Coronary artery (tissue), 2 donors: ENCODE measurements around the gene PKNOX2.

Source experiments
- DNase-seq: peaks from one replicate; pipeline ENCODE4 v3.0.0-alpha.2; 2017; ENCODE audit warnings: low spot score
- H3K27ac ChIP-seq, 2 donors: fragments of 200-600 bp; sonication (generic); one replicate each; pipeline ENCODE4 v1.5.1; 2016 to 2019
- H3K4me3 ChIP-seq: fragments of 200-600 bp; sonication (generic); 2 replicates; pipeline ENCODE4 v1.5.1; 2016; ENCODE audit warnings: mild to moderate bottlenecking, moderate library complexity
- TF ChIP-seq, protein P1 (sequence below): fragments of 200-600 bp; sonication (generic); IDR thresholded peaks from one replicate; pipeline ENCODE4 v1.5.1; 2019; ENCODE audit warnings: antibody characterized with exemption

Gene PKNOX2

GRCh38 chr11:125141178-125141577, 23.4 kb upstream of the PKNOX2 start:
- H3K27ac ChIP-seq, result no peak overlapping the region
- no peak for DNase-seq
- TF ChIP-seq, protein P1, sequence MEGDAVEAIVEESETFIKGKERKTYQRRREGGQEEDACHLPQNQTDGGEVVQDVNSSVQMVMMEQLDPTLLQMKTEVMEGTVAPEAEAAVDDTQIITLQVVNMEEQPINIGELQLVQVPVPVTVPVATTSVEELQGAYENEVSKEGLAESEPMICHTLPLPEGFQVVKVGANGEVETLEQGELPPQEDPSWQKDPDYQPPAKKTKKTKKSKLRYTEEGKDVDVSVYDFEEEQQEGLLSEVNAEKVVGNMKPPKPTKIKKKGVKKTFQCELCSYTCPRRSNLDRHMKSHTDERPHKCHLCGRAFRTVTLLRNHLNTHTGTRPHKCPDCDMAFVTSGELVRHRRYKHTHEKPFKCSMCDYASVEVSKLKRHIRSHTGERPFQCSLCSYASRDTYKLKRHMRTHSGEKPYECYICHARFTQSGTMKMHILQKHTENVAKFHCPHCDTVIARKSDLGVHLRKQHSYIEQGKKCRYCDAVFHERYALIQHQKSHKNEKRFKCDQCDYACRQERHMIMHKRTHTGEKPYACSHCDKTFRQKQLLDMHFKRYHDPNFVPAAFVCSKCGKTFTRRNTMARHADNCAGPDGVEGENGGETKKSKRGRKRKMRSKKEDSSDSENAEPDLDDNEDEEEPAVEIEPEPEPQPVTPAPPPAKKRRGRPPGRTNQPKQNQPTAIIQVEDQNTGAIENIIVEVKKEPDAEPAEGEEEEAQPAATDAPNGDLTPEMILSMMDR, result no peak
- H3K4me3 ChIP-seq, result no peak overlapping the region

DNA sequence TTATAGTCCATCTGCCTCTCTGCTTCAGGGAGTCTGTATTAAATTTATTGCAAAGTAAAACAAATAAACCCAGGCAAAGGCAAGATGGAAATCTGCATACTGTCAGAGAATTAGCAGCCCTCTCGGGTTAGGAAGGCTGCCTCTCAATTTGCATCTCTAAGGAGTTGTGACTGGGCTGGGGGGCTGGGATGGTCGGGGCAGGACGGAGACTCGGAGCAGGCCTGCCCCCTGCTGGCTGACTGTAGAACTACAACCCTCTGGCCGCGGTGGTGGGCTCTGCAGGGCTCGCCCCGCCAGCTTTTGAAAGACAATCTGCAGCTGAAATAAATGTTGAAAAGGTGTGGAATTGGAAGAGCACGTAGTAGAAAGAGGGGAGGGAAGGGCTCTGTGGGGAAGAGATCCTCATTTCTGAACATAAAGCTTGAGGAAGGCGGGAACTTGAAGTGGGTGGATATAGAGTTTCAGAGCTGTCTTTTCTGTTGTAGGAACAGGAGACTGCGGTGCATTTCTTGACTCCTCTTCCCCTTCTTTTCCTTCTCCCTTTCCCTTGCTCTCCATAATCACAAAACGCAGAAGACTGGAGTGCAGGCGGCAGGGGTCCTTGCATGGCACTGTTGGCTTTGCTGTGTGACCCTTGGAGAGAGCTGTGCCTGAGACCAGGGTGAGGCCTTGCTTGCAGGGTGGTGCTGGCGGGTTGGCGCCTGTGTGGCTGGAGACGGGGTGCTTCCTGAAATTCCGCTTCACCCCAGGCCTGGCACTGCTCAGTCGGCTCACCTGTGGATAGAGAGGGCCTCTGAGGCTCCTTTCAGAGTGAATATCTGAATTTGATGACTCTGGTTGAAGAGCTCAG, 22.6 kb upstream of the PKNOX2 start:
- peak; percentile 29 for DNase-seq
- Histone ChIP-seq H3K27ac (no peak overlapping the region), H3K4me3 (no peak overlapping the region)
- TF ChIP-seq, protein P1, result peak; percentile 77

- TF ChIP-seq, protein P1, result no peak
- H3K27ac ChIP-seq, result no peak overlapping the region
- no peak overlapping the region for H3K4me3 ChIP-seq
- no peak for DNase-seq
Observed at GRCh38 chr11:125146232-125146631, 18.3 kb upstream of the PKNOX2 start.

DNA sequence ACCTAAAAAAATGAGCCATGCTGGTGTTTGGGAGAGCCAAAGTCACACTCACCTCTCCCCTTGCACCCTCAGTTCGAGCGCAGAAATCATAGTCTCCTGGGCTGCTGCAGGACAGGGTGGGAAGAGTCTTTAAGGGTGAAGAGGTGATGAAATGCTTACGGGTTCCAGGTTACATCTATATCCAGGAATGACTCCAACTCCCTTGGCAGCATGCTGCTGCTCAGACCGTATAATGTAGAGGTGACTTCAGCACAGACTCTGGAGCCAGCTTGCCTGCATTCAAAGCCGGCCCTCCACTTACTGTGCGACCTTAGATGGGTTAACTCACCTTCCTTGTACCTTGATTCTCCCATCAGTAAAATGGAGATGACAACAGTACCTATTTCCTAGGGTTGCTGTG, 17.3 kb upstream of the PKNOX2 start:
- no peak overlapping the region for H3K27ac ChIP-seq
- H3K4me3 ChIP-seq, result no peak overlapping the region
- TF ChIP-seq, protein P1, result no peak
- peak; percentile 31 for DNase-seq

GRCh38 chr11:125148011-125148410, 16.5 kb upstream of the PKNOX2 start:
- TF ChIP-seq, protein P1, result no peak

GRCh38 chr11:125148743-125149142, 15.8 kb upstream of the PKNOX2 start:
- peak; percentile 38 for DNase-seq
- no peak overlapping the region for H3K27ac ChIP-seq
- H3K4me3 ChIP-seq, result no peak overlapping the region
- TF ChIP-seq, protein P1, result no peak

More at GRCh38 chr11:125148011-125148410, 16.5 kb upstream of the PKNOX2 start:
- H3K4me3 ChIP-seq, result no peak overlapping the region
- no peak for DNase-seq
- no peak overlapping the region for H3K27ac ChIP-seq

GRCh38 chr11:125153837-125154236, 10.7 kb upstream of the PKNOX2 start:
- no peak for DNase-seq
- no peak overlapping the region for H3K27ac ChIP-seq
- TF ChIP-seq, protein P1, result no peak
- H3K4me3 ChIP-seq, result no peak overlapping the region
